ENCODE measurements around the gene SLC22A15. TPM values are rescaled to one million over a fixed set of nuclear protein-coding genes. Genes with fewer than 3 reads are reported as not detected.

The SLC22A15 gene
- total RNA-seq, 1 donor from 2014 or later: 12.0 TPM

DNA sequence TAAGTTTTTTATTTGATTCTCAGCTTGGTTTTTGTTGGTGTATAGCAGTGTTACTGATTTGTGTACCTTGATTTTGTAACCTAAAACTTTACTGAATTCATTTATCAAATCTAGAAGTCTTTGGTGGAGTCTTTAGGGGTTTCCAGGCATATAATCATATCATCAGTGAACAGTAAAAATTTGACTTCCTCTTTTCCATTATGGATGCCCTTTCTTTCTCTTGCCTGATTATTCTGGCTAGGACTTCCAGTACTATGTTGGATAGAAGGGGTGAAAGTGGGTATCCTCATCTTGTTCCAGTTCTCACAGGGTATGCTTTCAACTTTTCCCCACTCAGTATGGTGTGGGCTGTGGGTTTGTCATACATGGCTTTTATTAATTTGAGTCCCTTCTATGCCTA, 111.3 kb downstream of the SLC22A15 start:
- peaks cover 28% of the 10 kb centered on the region for H3K36me3 Mint-ChIP-seq (ENCODE audit: low read depth, unreplicated experiment)
- FAIRE-seq (no peak), DNase-seq (ENCODE audit: low read depth) (no peak)
- no peaks in the 10 kb centered on the region for H3K27me3 Mint-ChIP-seq (ENCODE audit: low read depth, unreplicated experiment)
- no peak overlapping the region for H3K4me3 Mint-ChIP-seq (ENCODE audit: unreplicated experiment)
- H3K9me3 ChIP-seq (ENCODE audit: insufficient read depth, low read depth, low read length): no peaks in the 10 kb centered on the region
- H3K4me1 Mint-ChIP-seq (ENCODE audit: low read depth, unreplicated experiment): no peaks in the 10 kb centered on the region
- H3K9me3 Mint-ChIP-seq (ENCODE audit: unreplicated experiment): peaks cover 14% of the 10 kb centered on the region
- H3K27ac ChIP-seq (ENCODE audit: low read depth, low read length): no peak overlapping the region
- H2AFZ ChIP-seq (ENCODE audit: low read depth, low read length): no peak overlapping the region
- no peaks in the 10 kb centered on the region for H3K79me2 ChIP-seq (ENCODE audit: insufficient read depth, low read length)
- no peak overlapping the region for H3K27ac Mint-ChIP-seq (ENCODE audit: unreplicated experiment)
- H3K4me1 ChIP-seq (ENCODE audit: insufficient read depth, low read length): no peaks in the 10 kb centered on the region
- no peak overlapping the region for H3K9ac ChIP-seq (ENCODE audit: low read length)
- no peaks in the 10 kb centered on the region for H3K36me3 ChIP-seq (ENCODE audit: insufficient read depth, low read length)
- no peaks in the 10 kb centered on the region for H3K27me3 ChIP-seq (ENCODE audit: insufficient read depth, low read length)
- no peak overlapping the region for H3K4me2 ChIP-seq (ENCODE audit: low read length)
- TF ChIP-seq EZH2 (IDR thresholded peaks at IDR 0.05; ENCODE audit: insufficient read depth, low read length): no peak
- TF ChIP-seq CTCF (IDR thresholded peaks at IDR 0.05; ENCODE audit: insufficient read depth, low read depth, low read length): no peak
- no peak overlapping the region for H3K4me3 ChIP-seq (ENCODE audit: insufficient read depth, low read depth, low read length)
- no peaks in the 10 kb centered on the region for H4K20me1 ChIP-seq (ENCODE audit: insufficient read depth, low read length)

- Mint-ChIP-seq H3K36me3 (ENCODE audit: low read depth, unreplicated experiment) (peaks cover 28% of the 10 kb centered on the region), H3K4me1 (ENCODE audit: low read depth, unreplicated experiment) (no peaks in the 10 kb centered on the region), H3K9me3 (ENCODE audit: unreplicated experiment) (peaks cover 14% of the 10 kb centered on the region), H3K27me3 (ENCODE audit: low read depth, unreplicated experiment) (no peaks in the 10 kb centered on the region), H3K27ac (ENCODE audit: unreplicated experiment) (no peak overlapping the region), H3K4me3 (ENCODE audit: unreplicated experiment) (no peak overlapping the region)
- H3K9ac ChIP-seq (ENCODE audit: low read length): no peak overlapping the region
- no peaks in the 10 kb centered on the region for H3K27me3 ChIP-seq (ENCODE audit: insufficient read depth, low read length)
- no peak overlapping the region for H2AFZ ChIP-seq (ENCODE audit: low read depth, low read length)
- no peak overlapping the region for H3K4me3 ChIP-seq (ENCODE audit: insufficient read depth, low read depth, low read length)
- H3K9me3 ChIP-seq (ENCODE audit: insufficient read depth, low read depth, low read length): no peaks in the 10 kb centered on the region
- H3K27ac ChIP-seq (ENCODE audit: low read depth, low read length): no peak overlapping the region
- H3K36me3 ChIP-seq (ENCODE audit: insufficient read depth, low read length): no peaks in the 10 kb centered on the region
- H4K20me1 ChIP-seq (ENCODE audit: insufficient read depth, low read length): no peaks in the 10 kb centered on the region
- no peaks in the 10 kb centered on the region for H3K79me2 ChIP-seq (ENCODE audit: insufficient read depth, low read length)
- H3K4me2 ChIP-seq (ENCODE audit: low read length): no peak overlapping the region
- no peak for FAIRE-seq
- DNase-seq (ENCODE audit: low read depth): no peak
- TF ChIP-seq CTCF (IDR thresholded peaks at IDR 0.05; ENCODE audit: insufficient read depth, low read depth, low read length) (no peak), EZH2 (IDR thresholded peaks at IDR 0.05; ENCODE audit: insufficient read depth, low read length) (no peak)
- no peaks in the 10 kb centered on the region for H3K4me1 ChIP-seq (ENCODE audit: insufficient read depth, low read length)
These were observed 113.6 kb downstream of the SLC22A15 start for GRCh38 chr1:116089870-116090269.

DNA sequence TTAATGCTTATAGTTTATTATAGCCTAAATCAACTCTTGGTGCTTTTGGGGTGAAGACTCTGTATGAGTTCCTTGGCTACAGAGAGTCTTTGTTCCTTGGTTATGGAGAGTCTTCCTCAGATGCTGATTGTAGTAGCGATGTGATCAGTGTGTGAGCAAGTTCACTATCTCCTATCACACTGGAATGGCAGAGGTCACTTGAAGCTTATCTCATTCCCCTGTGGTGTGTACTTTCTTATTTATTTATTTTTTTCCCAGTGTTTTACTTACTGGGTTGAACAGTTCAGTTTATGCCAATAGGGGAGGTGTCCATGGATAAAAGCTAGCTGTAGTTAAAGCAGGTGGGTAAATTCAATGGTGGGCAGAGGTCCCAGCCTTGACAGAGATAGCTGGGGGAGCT, 114.8 kb downstream of the SLC22A15 start:
- no peak for TF ChIP-seq CTCF (IDR thresholded peaks at IDR 0.05; ENCODE audit: insufficient read depth, low read depth, low read length)
- no peak for TF ChIP-seq EZH2 (IDR thresholded peaks at IDR 0.05; ENCODE audit: insufficient read depth, low read length)
- no peaks in the 10 kb centered on the region for H3K4me1 ChIP-seq (ENCODE audit: insufficient read depth, low read length)

More for the DNA sequence above, 114.8 kb downstream of the SLC22A15 start:
- Histone ChIP-seq H3K4me3 (ENCODE audit: insufficient read depth, low read depth, low read length) (no peak overlapping the region), H3K9ac (ENCODE audit: low read length) (no peak overlapping the region), H3K4me2 (ENCODE audit: low read length) (no peak overlapping the region), H3K79me2 (ENCODE audit: insufficient read depth, low read length) (no peaks in the 10 kb centered on the region), H3K27me3 (ENCODE audit: insufficient read depth, low read length) (no peaks in the 10 kb centered on the region), H3K36me3 (ENCODE audit: insufficient read depth, low read length) (no peaks in the 10 kb centered on the region), H3K27ac (ENCODE audit: low read depth, low read length) (no peak overlapping the region), H3K9me3 (ENCODE audit: insufficient read depth, low read depth, low read length) (no peaks in the 10 kb centered on the region), H4K20me1 (ENCODE audit: insufficient read depth, low read length) (no peaks in the 10 kb centered on the region), H2AFZ (ENCODE audit: low read depth, low read length) (no peak overlapping the region)
- DNase-seq (ENCODE audit: low read depth) (no peak), FAIRE-seq (no peak)
- no peak overlapping the region for H3K4me3 Mint-ChIP-seq (ENCODE audit: unreplicated experiment)
- H3K9me3 Mint-ChIP-seq (ENCODE audit: unreplicated experiment): peaks cover 13% of the 10 kb centered on the region
- H3K27me3 Mint-ChIP-seq (ENCODE audit: low read depth, unreplicated experiment): no peaks in the 10 kb centered on the region
- H3K36me3 Mint-ChIP-seq (ENCODE audit: low read depth, unreplicated experiment): peaks cover 27% of the 10 kb centered on the region
- no peaks in the 10 kb centered on the region for H3K4me1 Mint-ChIP-seq (ENCODE audit: low read depth, unreplicated experiment)
- H3K27ac Mint-ChIP-seq (ENCODE audit: unreplicated experiment): no peak overlapping the region

All from astrocyte (in vitro differentiated cells and primary cell).